B cell (primary cell): ENCODE results near the gene MDM1. TPM values are rescaled to one million over a fixed set of nuclear protein-coding genes. Genes with fewer than 3 reads are reported as not detected.

Source experiments
- ATAC-seq: fragments of 200-7000 bp; cut with Tn5 transposase; one replicate; pipeline ENCODE4 v1.10.0; 2021; ENCODE audit warnings: low read depth, mild to moderate bottlenecking, moderate number of reproducible peaks, moderate library complexity
- CTCF ChIA-PET: fragments of 350-600 bp; sonication (Branson Sonifier 250); formaldehyde crosslinking; loops from one replicate; lab custom pipeline; 2021; ENCODE audit warnings: antibody characterized with exemption, inconsistent platforms; lab: Charles Lee
- POLR2A ChIA-PET: fragments of 350-600 bp; sonication (Branson Sonifier 250); formaldehyde crosslinking; loops from one replicate; lab custom pipeline; 2021; ENCODE audit warnings: antibody characterized with exemption; lab: Charles Lee
- DNase-seq: peaks from one replicate; pipeline ENCODE4 v3.0.0; 2013
- H2AFZ ChIP-seq: 2 replicates; pipeline ENCODE4 v1.6.1; 2012; ENCODE audit warnings: mild to moderate bottlenecking, low read depth, low read length; ENCODE audit not compliant: insufficient read depth, poor library complexity, severe bottlenecking
- H3K27ac ChIP-seq, 2 donors: 1 replicate in 1 of 2; 2 replicates in 1 of 2; pipeline ENCODE4 v1.5.1; 2012 to 2013; ENCODE audit warnings: low read length in 2 of 2, mild to moderate bottlenecking in 2 of 2, moderate library complexity in 1 of 2
- H3K27me3 ChIP-seq, 4 experiments: fragments of 200-600 bp in 1 of 4; sonication (generic) in 1 of 4; replicated peaks in 1 of 4; 1 replicate in 2 of 4; 2 replicates in 2 of 4; pipeline versions ENCODE4 v1.6.1 to v1.7.0; 2013 to 2016; ENCODE audit warnings: low read length in 3 of 4, mild to moderate bottlenecking in 2 of 4, mixed read lengths in 1 of 4, moderate library complexity in 1 of 4; ENCODE audit not compliant: insufficient read depth in 4 of 4, control insufficient read depth in 3 of 4; ENCODE audit errors: control extremely low read depth in 1 of 4
- H3K36me3 ChIP-seq, 2 experiments: replicated peaks in 1 of 2; 1 replicate in 1 of 2; 2 replicates in 1 of 2; pipeline versions ENCODE4 v1.6.1 to v1.7.1; 2013; ENCODE audit warnings: low read length in 1 of 2; ENCODE audit not compliant: insufficient read depth in 2 of 2, control insufficient read depth in 1 of 2; ENCODE audit errors: control extremely low read depth in 1 of 2, extremely low read depth in 1 of 2
- H3K4me1 ChIP-seq, 2 donors: fragments of 200-600 bp in 1 of 2; sonication (generic) in 1 of 2; 1 replicate in 1 of 2; 2 replicates in 1 of 2; pipeline versions ENCODE4 v1.5.1 to v1.6.1; 2013 to 2017; ENCODE audit warnings: low read length in 2 of 2; ENCODE audit not compliant: control insufficient read depth in 2 of 2, insufficient read depth in 2 of 2
- H3K4me2 ChIP-seq: replicated peaks from 2 replicates; pipeline ENCODE3; 2012; ENCODE audit warnings: mild to moderate bottlenecking, low read depth, low read length; ENCODE audit not compliant: poor library complexity, severe bottlenecking
- H3K4me3 ChIP-seq, 5 experiments: fragments of 200-600 bp in 1 of 5; sonication (generic) in 1 of 5; 1 replicate in 3 of 5; 2 replicates in 2 of 5; pipeline versions ENCODE4 v1.5.1 to v1.7.0; 2011 to 2016; ENCODE audit warnings: low read length in 4 of 5, mild to moderate bottlenecking in 4 of 5, low read depth in 2 of 5, control low read depth in 1 of 5, moderate library complexity in 1 of 5; ENCODE audit not compliant: insufficient read depth in 1 of 5; ENCODE audit errors: control extremely low read depth in 1 of 5, extremely low read depth in 1 of 5
- H3K79me2 ChIP-seq: fragments of 200-600 bp; sonication (generic); one replicate; pipeline ENCODE4 v1.6.0; 2016; ENCODE audit warnings: low read length; ENCODE audit not compliant: control insufficient read depth, insufficient read depth
- H3K9ac ChIP-seq: fragments of 200-600 bp; sonication (generic); 2 replicates; pipeline ENCODE4 v1.6.1; 2017; ENCODE audit warnings: mild to moderate bottlenecking, low read length, moderate library complexity
- H3K9me3 ChIP-seq, 3 donors: one replicate each; pipeline versions ENCODE4 v1.6.1 to v1.7.1; 2013; ENCODE audit warnings: low read length in 2 of 3; ENCODE audit not compliant: control insufficient read depth in 2 of 3, insufficient read depth in 1 of 3; ENCODE audit errors: control extremely low read depth in 1 of 3
- H4K20me1 ChIP-seq: 2 replicates; pipeline ENCODE4 v1.6.0; 2012; ENCODE audit warnings: mild to moderate bottlenecking, low read length; ENCODE audit not compliant: insufficient read depth, control insufficient read depth, poor library complexity, severe bottlenecking
- H3K27ac Mint-ChIP-seq: one replicate; pipeline ENCODE4 v1.8.0; 2021; ENCODE audit warnings: mixed read lengths
- H3K27me3 Mint-ChIP-seq: one replicate; pipeline ENCODE4 v1.8.0; 2021; ENCODE audit warnings: mixed read lengths
- H3K4me1 Mint-ChIP-seq: one replicate; pipeline ENCODE4 v1.8.0; 2021; ENCODE audit warnings: mixed read lengths
- H3K4me3 Mint-ChIP-seq: one replicate; pipeline ENCODE4 v1.8.0; 2021; ENCODE audit warnings: mixed read lengths
- H3K9me3 Mint-ChIP-seq: one replicate; pipeline ENCODE4 v1.8.0; 2022; ENCODE audit warnings: mixed read lengths; ENCODE audit not compliant: insufficient read depth
- EZH2 ChIP-seq: IDR thresholded peaks from 2 replicates; pipeline ENCODE4 v1.6.1; 2012; ENCODE audit warnings: borderline replicate concordance, low read depth, mild to moderate bottlenecking, moderate library complexity, low read length; ENCODE audit not compliant: insufficient read depth, poor library complexity, severe bottlenecking
- WGBS: methylation state at CpG from one replicate; pipeline ENCODE4 v1.1.5; 2013; ENCODE audit warnings: missing lambda C conversion rate; ENCODE audit not compliant: insufficient coverage; 5-methylcytosine and 5-hydroxymethylcytosine counted together
- intact Hi-C: fragments of 100-400 bp; cut with micrococcal nuclease; formaldehyde crosslinking; loops from one replicate; pipeline ENCODE4 v1.10.0; 2022
- polyA plus RNA-seq: library from polyadenylated mRNA; depleted of rRNA; stranded (reverse); fragments of >200 nt; gene quantifications from 2 replicates; pipeline ENCODE4 v1.2.3, GENCODE V29; 2012
- total RNA-seq, 2 donors: library from RNA; stranded (reverse); fragments of 120-200 nt in 1 of 2; gene quantifications; 1 replicate in 1 of 2; 2 replicates in 1 of 2; pipeline versions ENCODE4 v1.2.3 to v1.2.4, GENCODE V29; 2013 to 2022
- TF ChIP-seq, protein P1 (sequence below): fragments of 200-600 bp; IDR thresholded peaks from one replicate; pipeline ENCODE4 v1.8.0; 2022; ENCODE audit warnings: antibody characterized with exemption, mild to moderate bottlenecking

The MDM1 gene
- total and polyA plus RNA-seq, 2 donors (not counting 1 experiment from before 2014, with no cell fraction given): 13.9 to 38.3 TPM

DNA sequence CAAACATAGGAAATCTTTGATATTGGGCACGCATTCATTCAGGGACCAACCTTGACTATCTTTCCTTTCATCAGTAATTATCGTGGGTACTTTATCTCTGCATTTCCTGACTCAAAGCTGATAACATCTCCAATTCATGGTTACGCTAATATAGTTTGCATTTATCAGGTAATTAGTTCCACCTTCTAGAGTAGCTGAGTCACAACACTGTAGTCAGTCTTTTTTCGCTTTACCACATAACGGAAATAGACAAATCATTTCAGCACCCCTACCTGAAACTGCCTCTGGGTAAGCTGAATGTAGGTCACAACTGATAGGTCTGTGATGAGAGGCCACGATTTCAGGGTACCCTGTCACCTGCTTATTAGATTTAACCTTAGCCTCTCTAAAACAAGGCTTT lies 42.0 kb downstream of the MDM1 start:
- ATAC-seq: no peak
- peaks cover 0 to 2% of the 10 kb centered on the region in 2 experiments for H3K36me3 ChIP-seq

DNA sequence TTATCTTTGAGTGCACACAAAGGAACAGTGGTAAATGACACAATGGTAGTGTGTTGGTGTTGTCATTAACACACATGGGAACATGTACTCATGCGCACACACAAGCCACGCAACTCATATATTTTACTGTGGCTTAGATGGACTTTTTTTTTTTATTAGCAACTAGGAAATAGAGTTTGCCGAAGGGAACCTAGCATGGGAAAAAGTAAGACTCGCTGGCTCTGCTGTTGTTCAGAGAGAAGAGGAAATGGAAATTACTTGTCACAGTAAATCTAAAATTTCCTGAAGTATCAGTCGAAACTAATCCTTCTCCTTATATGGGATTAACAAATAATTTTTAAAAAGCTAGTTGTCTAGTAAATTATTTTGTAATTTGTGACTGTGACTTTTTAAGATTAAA lies 45.1 kb downstream of the MDM1 start:
- H3K27me3 ChIP-seq: peaks cover 0 to 5% (median 1%) of the 10 kb centered on the region in 4 experiments
- POLR2A ChIA-PET: no interaction called here
- DNase-seq: no peak
- no peak overlapping the region for H3K27ac Mint-ChIP-seq
- H3K27ac ChIP-seq: no peak overlapping the region
- no peaks in the 10 kb centered on the region for H3K9me3 ChIP-seq
- peaks cover 4% of the 10 kb centered on the region for H3K27me3 Mint-ChIP-seq
- peaks cover 2% of the 10 kb centered on the region for H3K4me1 Mint-ChIP-seq
- TF ChIP-seq EZH2: no peak
- TF ChIP-seq, protein P1, sequence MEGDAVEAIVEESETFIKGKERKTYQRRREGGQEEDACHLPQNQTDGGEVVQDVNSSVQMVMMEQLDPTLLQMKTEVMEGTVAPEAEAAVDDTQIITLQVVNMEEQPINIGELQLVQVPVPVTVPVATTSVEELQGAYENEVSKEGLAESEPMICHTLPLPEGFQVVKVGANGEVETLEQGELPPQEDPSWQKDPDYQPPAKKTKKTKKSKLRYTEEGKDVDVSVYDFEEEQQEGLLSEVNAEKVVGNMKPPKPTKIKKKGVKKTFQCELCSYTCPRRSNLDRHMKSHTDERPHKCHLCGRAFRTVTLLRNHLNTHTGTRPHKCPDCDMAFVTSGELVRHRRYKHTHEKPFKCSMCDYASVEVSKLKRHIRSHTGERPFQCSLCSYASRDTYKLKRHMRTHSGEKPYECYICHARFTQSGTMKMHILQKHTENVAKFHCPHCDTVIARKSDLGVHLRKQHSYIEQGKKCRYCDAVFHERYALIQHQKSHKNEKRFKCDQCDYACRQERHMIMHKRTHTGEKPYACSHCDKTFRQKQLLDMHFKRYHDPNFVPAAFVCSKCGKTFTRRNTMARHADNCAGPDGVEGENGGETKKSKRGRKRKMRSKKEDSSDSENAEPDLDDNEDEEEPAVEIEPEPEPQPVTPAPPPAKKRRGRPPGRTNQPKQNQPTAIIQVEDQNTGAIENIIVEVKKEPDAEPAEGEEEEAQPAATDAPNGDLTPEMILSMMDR: no peak
- H3K4me3 ChIP-seq: no peak overlapping the region
- H3K4me2 ChIP-seq: no peak overlapping the region
- CTCF ChIA-PET: no interaction called here
- no peak for ATAC-seq
- intact Hi-C loops: no loop called here
- H3K4me3 Mint-ChIP-seq: no peak overlapping the region
- no peaks in the 10 kb centered on the region for H4K20me1 ChIP-seq
- H3K4me1 ChIP-seq: no peaks in the 10 kb centered on the region
- no peaks in the 10 kb centered on the region for H3K9me3 Mint-ChIP-seq
- no peak overlapping the region for H3K9ac ChIP-seq
- WGBS: 60% methylated on average over 2 of the region's 5 CpGs
- H3K36me3 ChIP-seq: no peaks in the 10 kb centered on the region
- H2AFZ ChIP-seq: no peak overlapping the region
- no peaks in the 10 kb centered on the region for H3K79me2 ChIP-seq

More for the DNA sequence above, 42.0 kb downstream of the MDM1 start:
- Mint-ChIP-seq H3K27me3 (no peaks in the 10 kb centered on the region), H3K27ac (no peak overlapping the region), H3K9me3 (no peaks in the 10 kb centered on the region), H3K4me3 (no peak overlapping the region), H3K4me1 (peaks cover 2% of the 10 kb centered on the region)
- intact Hi-C loops: no loop called here
- Histone ChIP-seq H3K4me3 (no peak overlapping the region), H3K27ac (no peak overlapping the region), H4K20me1 (no peaks in the 10 kb centered on the region), H3K79me2 (no peaks in the 10 kb centered on the region), H3K27me3 (no peaks in the 10 kb centered on the region), H3K9me3 (no peaks in the 10 kb centered on the region), H3K4me1 (no peaks in the 10 kb centered on the region), H3K4me2 (no peak overlapping the region), H2AFZ (no peak overlapping the region), H3K9ac (no peak overlapping the region)
- CTCF ChIA-PET: interaction anchor here (1.1 kb wide), 1 partner anchor 67 kb away, joined by 3 read pairs; no protein-coding TSS in a partner anchor
- no peak for DNase-seq
- TF ChIP-seq, protein P1: no peak
- TF ChIP-seq EZH2: no peak
- POLR2A ChIA-PET: no interaction called here
- 80% methylated on average over 4 of the region's 6 CpGs for whole genome bisulfite sequencing
